Duodenal mucosa (tissue), 2 donors: ENCODE data around the gene MOSMO.
"Not testable (repeated sequence)": the region's sequence is repeated elsewhere in the genome, so short reads cannot be mapped to it uniquely, and the experiment has no call there.

Experiments used
- H3K27ac ChIP-seq: one replicate; pipeline ENCODE4 v1.7.0; 2013; ENCODE audit warnings: low read depth, low read length
- H3K27me3 ChIP-seq, 2 donors: one replicate each; pipeline ENCODE4 v1.7.0; 2013; ENCODE audit warnings: low read length in 2 of 2, control low read depth in 1 of 2; ENCODE audit not compliant: insufficient read depth in 2 of 2, control insufficient read depth in 1 of 2
- H3K36me3 ChIP-seq, 2 donors: one replicate each; pipeline ENCODE4 v1.7.0; 2013; ENCODE audit warnings: low read length in 2 of 2, control low read depth in 1 of 2; ENCODE audit not compliant: insufficient read depth in 2 of 2, control insufficient read depth in 1 of 2
- H3K4me1 ChIP-seq, 2 donors: one replicate each; pipeline ENCODE4 v1.7.0; 2013; ENCODE audit warnings: low read length in 2 of 2, control low read depth in 1 of 2; ENCODE audit not compliant: insufficient read depth in 2 of 2, control insufficient read depth in 1 of 2
- H3K4me3 ChIP-seq, 2 donors: one replicate each; pipeline ENCODE4 v1.7.0; 2013; ENCODE audit warnings: low read length in 2 of 2, low read depth in 1 of 2
- H3K9ac ChIP-seq, 2 donors: one replicate each; pipeline ENCODE4 v1.7.0; 2013; ENCODE audit warnings: low read length in 2 of 2, low read depth in 1 of 2
- H3K9me3 ChIP-seq, 2 donors: one replicate each; pipeline ENCODE4 v1.7.0; 2013; ENCODE audit warnings: low read length in 2 of 2, control low read depth in 1 of 2; ENCODE audit not compliant: control insufficient read depth in 1 of 2

MOSMO gene

DNA sequence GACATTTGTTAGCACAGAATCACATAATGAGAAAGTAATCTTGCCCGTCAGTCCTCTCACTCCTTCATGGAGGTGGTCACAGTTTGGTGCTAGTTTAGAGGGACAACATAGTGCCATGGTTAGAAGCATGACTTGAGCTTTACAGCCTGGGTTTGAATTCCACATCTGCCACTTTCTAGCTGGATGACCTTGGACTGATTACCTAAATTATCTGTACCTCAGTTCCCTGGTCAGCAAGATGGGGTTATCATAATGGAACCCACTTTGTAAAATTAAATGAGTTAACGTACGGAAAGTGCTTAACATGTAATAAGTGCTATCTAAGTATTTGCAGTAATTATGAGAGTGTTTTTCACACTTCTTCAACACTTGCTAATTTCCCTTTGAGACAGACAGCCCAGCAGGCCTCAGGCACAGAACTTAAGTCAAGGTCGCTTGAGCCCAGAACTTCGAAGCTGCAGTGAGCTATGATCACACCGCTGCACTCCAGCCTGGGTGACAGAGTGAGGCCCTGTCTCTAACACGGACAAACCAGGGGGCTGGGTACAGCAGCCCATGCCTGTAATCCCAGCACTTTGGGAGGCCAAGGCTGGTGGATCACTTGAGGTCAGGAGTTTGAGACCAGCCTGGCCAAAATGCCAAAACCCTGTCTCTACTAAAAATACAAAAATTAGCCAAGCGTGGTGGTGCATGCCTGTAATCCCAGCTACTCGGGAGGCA, 91.5 kb downstream of the MOSMO start:
- Histone ChIP-seq H3K9ac (no peak overlapping the region), H3K4me3 (no peak overlapping the region), H3K27ac (no peak overlapping the region), H3K27me3 (peaks cover 0 to 3% of the 10 kb centered on the region in 2 donors), H3K9me3 (no peaks in the 10 kb centered on the region), H3K4me1 (peaks cover 0 to 5% of the 10 kb centered on the region in 2 donors), H3K36me3 (no peaks in the 10 kb centered on the region)

DNA sequence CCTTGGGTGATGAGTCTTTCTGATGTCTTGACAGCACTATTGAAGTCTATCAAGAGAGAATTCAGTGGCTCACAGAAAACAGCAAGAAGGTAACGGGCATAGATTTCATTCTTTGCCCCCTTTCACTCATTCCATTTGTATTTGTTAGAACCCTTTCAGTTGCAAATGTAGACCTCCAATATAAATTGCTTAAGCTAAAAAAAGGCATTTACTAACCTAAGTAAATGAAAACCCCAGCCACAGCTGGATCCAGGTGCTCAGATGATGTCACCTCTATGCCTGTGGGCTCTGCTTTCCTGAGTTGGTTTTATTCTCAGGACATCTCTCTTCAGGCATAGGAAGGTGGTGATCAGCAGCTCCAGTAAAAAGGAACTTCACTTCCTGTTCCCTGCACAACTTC, 95.5 kb downstream of the MOSMO start:
- Histone ChIP-seq H3K4me1 (peaks cover 0 to 5% of the 10 kb centered on the region in 2 donors), H3K27me3 (no peaks in the 10 kb centered on the region), H3K4me3 (no peak overlapping the region), H3K9ac (no peak overlapping the region), H3K36me3 (no peaks in the 10 kb centered on the region), H3K27ac (no peak overlapping the region), H3K9me3 (no peaks in the 10 kb centered on the region)

DNA sequence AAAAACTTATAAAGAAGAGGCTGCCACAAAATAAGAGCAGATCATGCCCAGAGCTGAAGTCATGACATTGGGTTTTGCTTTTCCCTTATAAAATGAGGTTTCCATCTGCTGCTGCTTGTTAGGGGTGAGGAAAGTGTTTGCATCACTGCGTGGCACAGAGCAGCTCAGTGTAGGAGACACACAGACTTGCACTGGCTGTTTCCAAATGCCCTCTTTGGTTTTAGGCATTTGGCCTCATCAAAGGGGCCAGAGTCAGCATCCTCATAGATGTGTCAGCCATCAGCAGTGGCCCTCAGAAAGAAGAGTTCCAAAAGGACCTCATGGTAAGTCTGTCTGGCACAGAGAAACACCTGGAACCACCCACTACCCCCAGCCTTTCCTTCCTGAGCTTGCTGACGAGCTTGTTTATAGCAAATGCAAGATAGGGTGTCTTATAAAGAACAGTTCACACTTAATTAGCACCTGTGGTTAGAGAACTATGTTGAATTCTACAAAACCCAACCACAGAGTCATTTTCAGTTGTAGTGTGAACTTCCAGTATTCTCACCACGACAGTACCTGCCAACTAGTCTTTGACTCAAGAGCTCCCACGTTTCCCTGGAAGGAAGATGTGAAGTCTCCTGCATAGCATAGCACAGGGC, 101.5 kb downstream of the MOSMO start:
- Histone ChIP-seq H3K9me3 (no peaks in the 10 kb centered on the region), H3K4me1 (no peaks in the 10 kb centered on the region), H3K27me3 (peaks cover 0 to 3% of the 10 kb centered on the region in 2 donors), H3K9ac (no peak overlapping the region), H3K27ac (no peak overlapping the region), H3K4me3 (no peak overlapping the region), H3K36me3 (no peaks in the 10 kb centered on the region)

DNA sequence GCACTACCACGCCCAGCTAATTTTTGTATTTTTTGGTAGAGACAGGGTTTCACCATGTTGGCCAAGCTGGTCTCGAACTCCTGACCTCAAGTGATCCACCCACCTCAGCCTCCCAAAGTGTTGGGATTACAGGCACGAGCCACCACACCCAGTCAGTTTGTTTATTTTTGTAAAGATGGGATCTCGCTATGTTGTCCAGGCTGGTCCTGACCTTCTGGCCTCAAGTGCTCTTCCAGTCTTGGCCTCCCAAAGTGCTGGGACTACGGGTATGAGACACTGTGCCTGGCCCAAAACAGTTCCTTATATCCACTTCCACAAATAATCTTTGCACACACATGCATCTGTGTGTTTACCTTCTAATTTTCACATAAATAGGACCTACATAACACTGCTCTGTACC, 103.7 kb downstream of the MOSMO start:
- not testable (repeated sequence) for H3K27ac ChIP-seq, H3K4me3 ChIP-seq, H3K4me1 ChIP-seq, H3K27me3 ChIP-seq, H3K36me3 ChIP-seq, H3K9me3 ChIP-seq, H3K9ac ChIP-seq

DNA sequence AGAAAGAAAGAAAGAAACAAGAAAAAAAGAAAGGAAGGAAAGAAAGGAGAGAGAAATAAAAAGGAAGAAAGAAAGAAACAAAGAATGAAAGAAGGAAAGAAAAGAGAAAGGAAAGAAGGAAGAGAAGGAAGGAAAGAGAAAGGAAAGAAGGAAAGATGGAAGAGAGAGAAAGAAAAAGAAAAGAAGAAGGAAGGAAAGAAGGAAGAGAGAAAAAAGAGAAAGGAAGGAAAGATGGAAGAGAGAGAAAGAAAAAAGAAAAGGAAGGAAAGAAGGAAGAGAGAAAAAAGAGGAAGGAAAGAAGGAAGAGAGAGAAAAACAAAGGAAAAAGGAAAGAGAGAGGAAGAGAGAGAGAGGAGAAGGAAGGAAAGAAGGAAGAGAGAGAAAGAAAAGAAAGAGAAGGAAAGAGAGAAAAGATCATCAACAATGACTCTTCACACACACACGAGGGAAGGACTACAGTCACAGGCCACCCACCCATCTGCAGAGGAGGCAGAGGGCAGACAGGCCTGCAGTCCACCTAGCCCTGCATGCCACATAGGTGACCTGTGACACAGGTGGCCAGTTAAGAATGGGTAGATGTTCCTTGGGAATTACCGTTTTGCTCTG, 108.3 kb downstream of the MOSMO start:
- Histone ChIP-seq H3K27ac (no peak overlapping the region), H3K4me1 (no peaks in the 10 kb centered on the region), H3K36me3 (no peaks in the 10 kb centered on the region), H3K9ac (no peak overlapping the region), H3K9me3 (no peaks in the 10 kb centered on the region), H3K27me3 (no peaks in the 10 kb centered on the region), H3K4me3 (no peak overlapping the region)

DNA sequence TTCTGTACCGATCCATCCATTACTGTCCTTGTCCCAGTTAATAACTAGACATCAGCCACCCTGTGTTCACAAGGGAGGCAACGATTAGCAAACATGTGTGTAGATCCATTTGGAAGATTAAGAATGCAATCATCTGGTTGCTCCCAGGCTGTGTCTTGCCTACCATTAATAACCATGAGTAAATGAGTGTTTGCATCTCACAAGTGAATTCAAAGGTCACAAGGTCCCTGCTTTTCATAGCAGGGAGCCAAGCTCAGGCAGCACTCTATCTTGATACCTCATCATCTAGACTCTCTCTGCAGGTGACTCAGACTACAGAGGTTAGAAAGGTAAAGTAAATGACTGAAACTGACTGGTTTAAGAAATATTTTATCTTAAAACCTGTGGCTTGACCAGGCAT, 109.7 kb downstream of the MOSMO start:
- Histone ChIP-seq H3K36me3 (no peaks in the 10 kb centered on the region), H3K9me3 (no peaks in the 10 kb centered on the region), H3K4me3 (no peak overlapping the region), H3K9ac (no peak overlapping the region), H3K27ac (no peak overlapping the region), H3K4me1 (no peaks in the 10 kb centered on the region), H3K27me3 (no peaks in the 10 kb centered on the region)

DNA sequence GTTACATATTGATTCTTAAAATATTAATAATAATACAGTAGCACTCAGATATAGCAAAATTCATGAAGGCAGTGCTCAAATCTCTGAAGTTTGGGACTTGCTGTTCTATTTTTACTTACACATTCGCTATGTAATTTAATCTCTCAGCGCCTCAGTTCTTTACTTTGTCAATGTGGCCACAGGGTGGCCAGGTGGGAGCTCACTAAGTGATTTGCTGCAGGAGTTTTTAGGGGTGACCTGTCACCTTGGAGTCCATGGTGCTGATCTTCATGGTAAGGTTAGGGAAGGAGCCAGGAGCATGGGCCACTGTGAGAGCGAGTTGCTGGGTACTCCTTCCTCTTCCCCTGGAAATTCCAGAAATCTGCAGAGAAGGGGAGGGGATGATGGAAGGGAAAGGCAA, 112.5 kb downstream of the MOSMO start:
- H3K4me1 ChIP-seq, result no peaks in the 10 kb centered on the region
- no peaks in the 10 kb centered on the region for H3K36me3 ChIP-seq
- no peak overlapping the region for H3K27ac ChIP-seq
- no peaks in the 10 kb centered on the region for H3K27me3 ChIP-seq
- H3K9ac ChIP-seq, result no peak overlapping the region
- H3K9me3 ChIP-seq, result no peaks in the 10 kb centered on the region
- no peak overlapping the region for H3K4me3 ChIP-seq

DNA sequence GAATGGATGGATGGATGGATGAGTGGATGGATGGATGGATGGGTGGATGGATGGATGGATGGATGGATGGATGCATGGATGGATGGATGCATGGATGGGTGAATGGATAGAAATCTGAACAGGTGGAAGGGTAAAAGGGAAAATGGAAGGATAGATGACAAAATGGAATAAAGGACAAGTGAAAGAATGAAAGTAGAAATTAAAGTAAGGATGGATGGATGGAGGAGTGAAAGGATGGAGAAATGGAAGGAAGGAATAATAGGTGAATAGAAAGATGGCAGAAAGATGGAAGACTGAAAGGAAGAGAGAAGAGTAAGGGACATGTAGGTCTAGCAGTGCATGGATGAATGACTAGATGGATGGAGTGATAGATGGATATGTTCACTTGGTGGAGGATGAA, 114.3 kb downstream of the MOSMO start:
- Histone ChIP-seq H3K27ac (no peak overlapping the region), H3K9me3 (no peaks in the 10 kb centered on the region), H3K4me1 (no peaks in the 10 kb centered on the region), H3K27me3 (no peaks in the 10 kb centered on the region), H3K4me3 (no peak overlapping the region), H3K9ac (no peak overlapping the region), H3K36me3 (no peaks in the 10 kb centered on the region)

DNA sequence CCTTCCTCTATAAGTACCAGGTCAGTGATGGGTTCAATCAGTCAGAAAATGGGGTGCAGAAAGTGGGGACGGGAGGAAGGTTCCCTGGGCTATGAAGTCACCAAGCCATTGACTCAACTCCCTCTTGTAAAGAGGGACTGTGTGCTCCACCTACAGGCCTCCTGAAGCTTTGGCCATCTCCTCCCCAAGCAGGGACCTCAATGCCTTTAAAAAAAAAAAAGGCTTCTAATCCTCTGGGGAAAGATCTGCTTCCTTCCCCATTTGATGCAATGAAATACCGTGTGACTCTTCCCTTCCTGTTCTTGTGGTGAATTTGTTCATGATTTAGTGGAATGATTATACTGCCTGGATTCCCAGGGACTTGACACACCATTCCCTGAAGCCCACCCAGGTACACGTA, 115.2 kb downstream of the MOSMO start:
- Histone ChIP-seq H3K9me3 (no peaks in the 10 kb centered on the region), H3K36me3 (no peaks in the 10 kb centered on the region), H3K27me3 (no peaks in the 10 kb centered on the region), H3K9ac (no peak overlapping the region), H3K27ac (no peak overlapping the region), H3K4me1 (no peaks in the 10 kb centered on the region), H3K4me3 (no peak overlapping the region)

DNA sequence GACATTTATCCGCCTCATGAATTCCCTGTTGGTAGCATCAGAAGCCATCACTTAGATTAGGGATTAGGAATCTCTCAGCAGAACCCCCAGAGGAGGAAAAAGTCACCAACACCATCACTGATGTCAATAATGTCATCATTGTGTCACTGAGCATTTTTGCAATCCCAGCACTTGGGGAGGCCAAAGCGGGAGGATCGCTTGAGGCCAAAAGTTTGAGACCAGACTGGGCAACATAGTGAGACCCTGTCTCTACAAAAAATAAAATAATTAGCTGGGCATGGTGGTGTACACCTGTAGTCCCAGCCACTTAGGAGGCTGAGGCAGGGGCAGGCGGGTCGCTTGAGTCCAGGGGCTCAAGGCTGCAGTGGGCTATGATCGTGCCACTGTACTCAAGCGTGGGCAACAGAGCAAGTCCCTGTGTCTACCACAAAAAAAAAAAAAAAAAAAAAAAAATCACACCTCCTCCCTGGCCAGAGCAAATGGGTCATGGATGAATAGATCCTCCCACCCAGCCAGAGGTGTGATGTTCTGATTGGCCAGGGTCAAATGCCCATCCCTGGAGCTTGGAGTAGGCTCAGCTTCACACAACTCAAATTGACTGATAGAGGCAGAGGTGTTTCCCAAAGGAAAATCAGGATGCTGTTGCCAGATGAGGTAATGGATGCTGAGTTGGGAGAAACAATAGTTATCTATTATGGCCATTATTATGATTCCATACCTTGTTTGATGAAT, 116.0 kb downstream of the MOSMO start:
- no peak overlapping the region for H3K27ac ChIP-seq
- H3K9me3 ChIP-seq, result no peaks in the 10 kb centered on the region
- H3K9ac ChIP-seq, result no peak overlapping the region
- H3K4me1 ChIP-seq, result no peaks in the 10 kb centered on the region
- H3K27me3 ChIP-seq, result no peaks in the 10 kb centered on the region
- no peaks in the 10 kb centered on the region for H3K36me3 ChIP-seq
- no peak overlapping the region for H3K4me3 ChIP-seq
